ENCODE measurements around the gene CYTH3. TPM values are rescaled to one million over a fixed set of nuclear protein-coding genes. Genes with fewer than 3 reads are reported as not detected.

Gene CYTH3
- total and polyA plus RNA-seq, 5 donors, result 23.5 to 40.2 (median 29.1) TPM

GRCh38 chr7:6271060-6271658 lies 1.3 kb downstream of the CYTH3 start:
- H3K4me1 ChIP-seq (ENCODE audit: control insufficient read depth, insufficient read depth, low read length), result peaks cover 9% of the 10 kb centered on the region
- ATAC-seq, result peak; percentile 77
- WGBS, result under 1% methylated on average over 16 of the region's 16 CpGs
- no peaks in the 10 kb centered on the region for H3K27me3 ChIP-seq (ENCODE audit: control insufficient read depth, insufficient read depth)
- H3K27ac ChIP-seq (ENCODE audit: low read length), result peak overlapping the region; percentile 66
- H3K4me3 ChIP-seq (ENCODE audit: low read length), result peak overlapping the region; percentile 96
- intact Hi-C loops (cut with DNase I), result loop anchor here in 3 of 4 donors (5.0 to 10.0 kb wide), 2 partner anchors 104 to 106 kb away; no protein-coding TSS in a partner anchor
- H3K9me3 ChIP-seq (ENCODE audit: control insufficient read depth, low read length), result no peaks in the 10 kb centered on the region
- peak; percentile 55 to 82 (median 79) for DNase-seq

GRCh38 chr7:6269527-6269926 lies 2.9 kb downstream of the CYTH3 start:
- peaks cover 10% of the 10 kb centered on the region for H3K4me1 ChIP-seq (ENCODE audit: control insufficient read depth, insufficient read depth, low read length)
- intact Hi-C loops (cut with DNase I), result no loop called here

GRCh38 chr7:6268907-6269306 lies 3.5 kb downstream of the CYTH3 start:
- Histone ChIP-seq H3K4me1 (ENCODE audit: control insufficient read depth, insufficient read depth, low read length) (peaks cover 10% of the 10 kb centered on the region), H3K27ac (ENCODE audit: low read length) (peak overlapping the region; percentile 65), H3K9me3 (ENCODE audit: control insufficient read depth, low read length) (no peaks in the 10 kb centered on the region), H3K4me3 (ENCODE audit: low read length) (no peak overlapping the region), H3K27me3 (ENCODE audit: control insufficient read depth, insufficient read depth) (no peaks in the 10 kb centered on the region)
- ATAC-seq (peak in 1 of 2 donors; percentile 20), DNase-seq (peak in 1 of 3 donors; percentile 20)
- WGBS, result 42% methylated on average over 5 of the region's 5 CpGs
- intact Hi-C loops (cut with DNase I), result no loop called here

More at GRCh38 chr7:6269527-6269926, 2.9 kb downstream of the CYTH3 start:
- 27% methylated on average over 4 of the region's 4 CpGs for WGBS
- peak overlapping the region; percentile 65 for H3K27ac ChIP-seq (ENCODE audit: low read length)
- DNase-seq (no peak), ATAC-seq (no peak)
- H3K9me3 ChIP-seq (ENCODE audit: control insufficient read depth, low read length), result no peaks in the 10 kb centered on the region
- no peaks in the 10 kb centered on the region for H3K27me3 ChIP-seq (ENCODE audit: control insufficient read depth, insufficient read depth)
- H3K4me3 ChIP-seq (ENCODE audit: low read length), result no peak overlapping the region

- 92% methylated on average over 18 of the region's 18 CpGs for WGBS
- Histone ChIP-seq H3K9me3 (ENCODE audit: control insufficient read depth, low read length) (no peaks in the 10 kb centered on the region), H3K4me3 (ENCODE audit: low read length) (no peak overlapping the region), H3K4me1 (ENCODE audit: control insufficient read depth, insufficient read depth, low read length) (peaks cover 13% of the 10 kb centered on the region), H3K27me3 (ENCODE audit: control insufficient read depth, insufficient read depth) (no peaks in the 10 kb centered on the region), H3K27ac (ENCODE audit: low read length) (no peak overlapping the region)
- intact Hi-C loops (cut with DNase I), result no loop called here
- DNase-seq (no peak), ATAC-seq (no peak)
Observed at GRCh38 chr7:6268023-6268900, 4.2 kb downstream of the CYTH3 start.

GRCh38 chr7:6266699-6267098 lies 5.7 kb downstream of the CYTH3 start:
- H3K27me3 ChIP-seq (ENCODE audit: control insufficient read depth, insufficient read depth), result no peaks in the 10 kb centered on the region
- H3K9me3 ChIP-seq (ENCODE audit: control insufficient read depth, low read length), result no peaks in the 10 kb centered on the region
- ATAC-seq (no peak), DNase-seq (no peak)
- WGBS, result 73% methylated on average over 7 of the region's 7 CpGs
- peak overlapping the region; percentile 8 for H3K27ac ChIP-seq (ENCODE audit: low read length)
- intact Hi-C loops (cut with DNase I), result no loop called here
- no peak overlapping the region for H3K4me3 ChIP-seq (ENCODE audit: low read length)
- peaks cover 18% of the 10 kb centered on the region for H3K4me1 ChIP-seq (ENCODE audit: control insufficient read depth, insufficient read depth, low read length)

- Histone ChIP-seq H3K9me3 (ENCODE audit: control insufficient read depth, low read length) (no peaks in the 10 kb centered on the region), H3K27ac (ENCODE audit: low read length) (no peak overlapping the region), H3K4me3 (ENCODE audit: low read length) (no peak overlapping the region), H3K27me3 (ENCODE audit: control insufficient read depth, insufficient read depth) (no peaks in the 10 kb centered on the region), H3K4me1 (ENCODE audit: control insufficient read depth, insufficient read depth, low read length) (peaks cover 28% of the 10 kb centered on the region)
- no peak for ATAC-seq
- no peak for DNase-seq
- intact Hi-C loops (cut with DNase I), result loop anchor here in 1 of 4 donors (5.0 kb wide), 1 partner anchor 100 kb away; no protein-coding TSS in a partner anchor
Observed at GRCh38 chr7:6262221-6262620, 10.2 kb downstream of the CYTH3 start.

GRCh38 chr7:6261699-6262098 lies 10.7 kb downstream of the CYTH3 start:
- H3K4me1 ChIP-seq (ENCODE audit: control insufficient read depth, insufficient read depth, low read length), result peaks cover 28% of the 10 kb centered on the region
- no peaks in the 10 kb centered on the region for H3K9me3 ChIP-seq (ENCODE audit: control insufficient read depth, low read length)
- H3K4me3 ChIP-seq (ENCODE audit: low read length), result no peak overlapping the region
- no peak overlapping the region for H3K27ac ChIP-seq (ENCODE audit: low read length)
- intact Hi-C loops (cut with DNase I), result loop anchor here in 1 of 4 donors (5.0 kb wide), 1 partner anchor 99 kb away; no protein-coding TSS in a partner anchor
- DNase-seq (no peak), ATAC-seq (no peak)
- 46% methylated on average over 2 of the region's 2 CpGs for WGBS
- H3K27me3 ChIP-seq (ENCODE audit: control insufficient read depth, insufficient read depth), result no peaks in the 10 kb centered on the region

GRCh38 chr7:6260291-6261187 lies 11.9 kb downstream of the CYTH3 start:
- DNase-seq (no peak), ATAC-seq (peak; percentile 38 to 42)
- Histone ChIP-seq H3K9me3 (ENCODE audit: control insufficient read depth, low read length) (no peaks in the 10 kb centered on the region), H3K27ac (ENCODE audit: low read length) (peak overlapping the region; percentile 70), H3K4me1 (ENCODE audit: control insufficient read depth, insufficient read depth, low read length) (peaks cover 32% of the 10 kb centered on the region), H3K4me3 (ENCODE audit: low read length) (no peak overlapping the region), H3K27me3 (ENCODE audit: control insufficient read depth, insufficient read depth) (no peaks in the 10 kb centered on the region)
- intact Hi-C loops (cut with DNase I), result loop anchor here in 1 of 4 donors (5.0 kb wide), 1 partner anchor 98 kb away; no protein-coding TSS in a partner anchor
- 56% methylated on average over 6 of the region's 6 CpGs for WGBS

GRCh38 chr7:6259257-6259656 lies 13.2 kb downstream of the CYTH3 start:
- no peak overlapping the region for H3K4me3 ChIP-seq (ENCODE audit: low read length)
- intact Hi-C loops (cut with DNase I), result no loop called here
- peaks cover 32% of the 10 kb centered on the region for H3K4me1 ChIP-seq (ENCODE audit: control insufficient read depth, insufficient read depth, low read length)
- DNase-seq (no peak), ATAC-seq (no peak)
- H3K27me3 ChIP-seq (ENCODE audit: control insufficient read depth, insufficient read depth), result no peaks in the 10 kb centered on the region
- H3K27ac ChIP-seq (ENCODE audit: low read length), result no peak overlapping the region
- no peaks in the 10 kb centered on the region for H3K9me3 ChIP-seq (ENCODE audit: control insufficient read depth, low read length)
- 48% methylated on average over 3 of the region's 3 CpGs for WGBS

GRCh38 chr7:6258440-6259182 lies 13.8 kb downstream of the CYTH3 start:
- Histone ChIP-seq H3K27ac (ENCODE audit: low read length) (peak overlapping the region; percentile 67), H3K27me3 (ENCODE audit: control insufficient read depth, insufficient read depth) (no peaks in the 10 kb centered on the region), H3K4me1 (ENCODE audit: control insufficient read depth, insufficient read depth, low read length) (peaks cover 32% of the 10 kb centered on the region), H3K4me3 (ENCODE audit: low read length) (no peak overlapping the region), H3K9me3 (ENCODE audit: control insufficient read depth, low read length) (no peaks in the 10 kb centered on the region)
- no peak for DNase-seq
- WGBS, result 40% methylated on average over 5 of the region's 5 CpGs
- peak; percentile 31 to 40 for ATAC-seq
- intact Hi-C loops (cut with DNase I), result no loop called here

Measured in right cardiac atrium (tissue), 5 donors.